HEK293T (cell line): ENCODE results near the gene ANKFN1.

Experiments
- ARNT ChIP-seq: fragments of 450-650 bp; IDR thresholded peaks from 2 replicates; pipeline ENCODE4 v1.6.1; 2017; ENCODE audit warnings: mild to moderate bottlenecking
- BHLHE40 ChIP-seq: fragments of 450-650 bp; IDR thresholded peaks from 2 replicates; pipeline ENCODE4 v1.6.1; 2016; ENCODE audit warnings: mild to moderate bottlenecking, moderate library complexity, borderline replicate concordance
- ELF4 ChIP-seq: fragments of 450-650 bp; IDR thresholded peaks from 2 replicates; pipeline ENCODE4 v1.6.1; 2017; ENCODE audit warnings: antibody characterized with exemption
- FOXK2 ChIP-seq: fragments of 450-650 bp; IDR thresholded peaks from 2 replicates; pipeline ENCODE4 v1.6.1; 2016; ENCODE audit warnings: mild to moderate bottlenecking
- FOXM1 ChIP-seq: fragments of 450-650 bp; IDR thresholded peaks from 2 replicates; pipeline ENCODE4 v1.6.1; 2017; ENCODE audit warnings: mild to moderate bottlenecking, borderline replicate concordance
- HDGF ChIP-seq: fragments of 450-650 bp; IDR thresholded peaks from 2 replicates; pipeline ENCODE4 v1.6.1; 2017; ENCODE audit warnings: antibody characterized with exemption, borderline replicate concordance
- LEF1 ChIP-seq: fragments of 450-650 bp; IDR thresholded peaks from 2 replicates; pipeline ENCODE4 v1.6.1; 2017; ENCODE audit warnings: mild to moderate bottlenecking, borderline replicate concordance
- SP1 ChIP-seq: fragments of 450-650 bp; IDR thresholded peaks from 2 replicates; pipeline ENCODE4 v1.6.1; 2017
- SUZ12 ChIP-seq: fragments of 450-650 bp; IDR thresholded peaks from 2 replicates; pipeline ENCODE4 v1.6.1; 2016; ENCODE audit warnings: mild to moderate bottlenecking
- ZNF384 ChIP-seq: fragments of 450-650 bp; IDR thresholded peaks from 2 replicates; pipeline ENCODE4 v1.6.1; 2016
- TF ChIP-seq, protein P1 (sequence below): fragments of 450-650 bp; IDR thresholded peaks from 2 replicates; pipeline ENCODE4 v1.6.1; 2016

DNA sequence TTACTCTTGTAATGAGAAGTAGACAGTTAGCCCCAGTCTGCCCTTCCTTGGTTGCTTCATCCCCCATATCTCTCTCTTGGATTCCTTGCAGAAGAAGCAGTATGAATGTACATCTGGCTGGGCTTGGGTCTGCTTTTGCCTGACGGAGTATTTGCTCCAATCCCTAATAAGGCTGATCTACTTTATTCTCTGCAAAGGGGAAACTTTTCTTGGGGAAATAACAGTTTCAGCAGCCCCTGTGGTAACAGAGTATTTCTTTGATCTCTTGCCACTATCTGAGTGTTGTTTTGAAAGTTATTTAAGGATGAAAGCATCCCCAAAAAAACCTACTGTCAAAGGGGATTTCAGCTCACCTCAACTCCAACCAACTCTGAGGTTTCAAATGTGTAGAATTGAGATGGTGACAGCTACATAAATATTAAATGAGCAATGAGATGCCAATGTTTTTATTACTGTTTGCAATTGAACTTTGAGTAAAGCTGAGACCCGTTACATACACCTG, 271.3 kb downstream of the ANKFN1 start:
- TF ChIP-seq ZNF384 (no peak), FOXM1 (no peak), HDGF (no peak), BHLHE40 (no peak), FOXK2 (no peak), SUZ12 (no peak), LEF1 (no peak), ARNT (no peak), SP1 (no peak), ELF4 (no peak)
- TF ChIP-seq, protein P1, sequence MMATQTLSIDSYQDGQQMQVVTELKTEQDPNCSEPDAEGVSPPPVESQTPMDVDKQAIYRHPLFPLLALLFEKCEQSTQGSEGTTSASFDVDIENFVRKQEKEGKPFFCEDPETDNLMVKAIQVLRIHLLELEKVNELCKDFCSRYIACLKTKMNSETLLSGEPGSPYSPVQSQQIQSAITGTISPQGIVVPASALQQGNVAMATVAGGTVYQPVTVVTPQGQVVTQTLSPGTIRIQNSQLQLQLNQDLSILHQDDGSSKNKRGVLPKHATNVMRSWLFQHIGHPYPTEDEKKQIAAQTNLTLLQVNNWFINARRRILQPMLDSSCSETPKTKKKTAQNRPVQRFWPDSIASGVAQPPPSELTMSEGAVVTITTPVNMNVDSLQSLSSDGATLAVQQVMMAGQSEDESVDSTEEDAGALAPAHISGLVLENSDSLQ: no peak
